Measurements from ENCODE around the gene TCN2.

DNA sequence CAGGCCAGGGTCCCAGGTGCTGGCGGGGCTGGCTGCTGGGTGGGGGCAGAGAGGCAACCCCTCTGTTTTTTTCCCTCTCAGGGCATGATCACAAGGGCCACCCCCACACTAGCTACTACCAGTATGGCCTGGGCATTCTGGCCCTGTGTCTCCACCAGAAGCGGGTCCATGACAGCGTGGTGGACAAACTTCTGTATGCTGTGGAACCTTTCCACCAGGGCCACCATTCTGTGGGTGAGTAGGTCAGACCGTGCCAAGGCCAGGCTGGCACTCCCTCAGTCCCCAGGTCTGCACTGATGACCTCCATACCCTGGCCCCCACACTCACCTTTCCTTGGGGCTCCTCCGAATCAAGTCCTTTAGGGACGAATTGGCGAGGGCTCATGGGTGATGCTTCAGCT, 7.3 kb downstream of the TCN2 start:
- TF ChIP-seq, protein P1, sequence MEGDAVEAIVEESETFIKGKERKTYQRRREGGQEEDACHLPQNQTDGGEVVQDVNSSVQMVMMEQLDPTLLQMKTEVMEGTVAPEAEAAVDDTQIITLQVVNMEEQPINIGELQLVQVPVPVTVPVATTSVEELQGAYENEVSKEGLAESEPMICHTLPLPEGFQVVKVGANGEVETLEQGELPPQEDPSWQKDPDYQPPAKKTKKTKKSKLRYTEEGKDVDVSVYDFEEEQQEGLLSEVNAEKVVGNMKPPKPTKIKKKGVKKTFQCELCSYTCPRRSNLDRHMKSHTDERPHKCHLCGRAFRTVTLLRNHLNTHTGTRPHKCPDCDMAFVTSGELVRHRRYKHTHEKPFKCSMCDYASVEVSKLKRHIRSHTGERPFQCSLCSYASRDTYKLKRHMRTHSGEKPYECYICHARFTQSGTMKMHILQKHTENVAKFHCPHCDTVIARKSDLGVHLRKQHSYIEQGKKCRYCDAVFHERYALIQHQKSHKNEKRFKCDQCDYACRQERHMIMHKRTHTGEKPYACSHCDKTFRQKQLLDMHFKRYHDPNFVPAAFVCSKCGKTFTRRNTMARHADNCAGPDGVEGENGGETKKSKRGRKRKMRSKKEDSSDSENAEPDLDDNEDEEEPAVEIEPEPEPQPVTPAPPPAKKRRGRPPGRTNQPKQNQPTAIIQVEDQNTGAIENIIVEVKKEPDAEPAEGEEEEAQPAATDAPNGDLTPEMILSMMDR (IDR thresholded peaks at IDR 0.05) = no peak
- TF ChIP-seq POLR2AphosphoS5 (IDR thresholded peaks at IDR 0.05) (no peak), POLR2A (IDR thresholded peaks at IDR 0.05) (no peak)

Data from sigmoid colon (tissue), 4 donors.